ENCODE measurements around the gene TCL1B. TPM values are rescaled to one million over a fixed set of nuclear protein-coding genes. Genes with fewer than 3 reads are reported as not detected.
"Not testable (repeated sequence)": the region's sequence is repeated elsewhere in the genome, so short reads cannot be mapped to it uniquely, and the experiment has no call there.

TCL1B gene
- total and polyA plus RNA-seq, 11 donors, result not detected

DNA sequence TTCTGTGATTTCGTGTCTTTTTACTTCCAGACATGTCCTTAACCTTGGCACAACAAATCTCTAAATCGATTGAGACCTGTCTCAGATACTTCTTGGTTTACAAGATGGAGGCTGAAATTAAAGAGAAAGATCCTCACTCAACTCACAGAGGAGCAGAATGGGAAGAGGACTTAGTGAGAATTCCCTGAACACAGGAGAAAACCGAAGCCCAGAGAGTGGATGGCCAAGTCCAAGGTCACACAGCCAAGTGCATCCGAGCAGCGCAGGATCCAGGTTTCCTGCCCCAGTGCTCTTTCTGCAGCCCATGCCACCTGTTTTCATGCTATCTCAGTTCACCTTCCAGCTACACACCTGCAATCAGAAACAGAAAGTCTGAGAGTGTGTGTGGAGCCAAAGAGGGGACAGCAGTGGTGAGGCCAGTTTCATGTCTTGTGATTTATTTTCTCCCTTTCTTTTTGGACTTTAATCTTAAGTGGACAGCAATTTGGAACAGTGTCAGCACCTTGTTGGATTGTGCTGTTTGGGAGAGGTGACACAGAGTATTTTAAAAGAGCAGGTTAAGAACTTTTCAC, 22.9 kb upstream of the TCL1B start:
- TF ChIP-seq POLR2A (IDR thresholded peaks at IDR 0.05), result no peak
- TF ChIP-seq, protein P1, sequence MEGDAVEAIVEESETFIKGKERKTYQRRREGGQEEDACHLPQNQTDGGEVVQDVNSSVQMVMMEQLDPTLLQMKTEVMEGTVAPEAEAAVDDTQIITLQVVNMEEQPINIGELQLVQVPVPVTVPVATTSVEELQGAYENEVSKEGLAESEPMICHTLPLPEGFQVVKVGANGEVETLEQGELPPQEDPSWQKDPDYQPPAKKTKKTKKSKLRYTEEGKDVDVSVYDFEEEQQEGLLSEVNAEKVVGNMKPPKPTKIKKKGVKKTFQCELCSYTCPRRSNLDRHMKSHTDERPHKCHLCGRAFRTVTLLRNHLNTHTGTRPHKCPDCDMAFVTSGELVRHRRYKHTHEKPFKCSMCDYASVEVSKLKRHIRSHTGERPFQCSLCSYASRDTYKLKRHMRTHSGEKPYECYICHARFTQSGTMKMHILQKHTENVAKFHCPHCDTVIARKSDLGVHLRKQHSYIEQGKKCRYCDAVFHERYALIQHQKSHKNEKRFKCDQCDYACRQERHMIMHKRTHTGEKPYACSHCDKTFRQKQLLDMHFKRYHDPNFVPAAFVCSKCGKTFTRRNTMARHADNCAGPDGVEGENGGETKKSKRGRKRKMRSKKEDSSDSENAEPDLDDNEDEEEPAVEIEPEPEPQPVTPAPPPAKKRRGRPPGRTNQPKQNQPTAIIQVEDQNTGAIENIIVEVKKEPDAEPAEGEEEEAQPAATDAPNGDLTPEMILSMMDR (IDR thresholded peaks at IDR 0.05), result no peak
- intact Hi-C loops (cut with DNase I), result no loop called here

DNA sequence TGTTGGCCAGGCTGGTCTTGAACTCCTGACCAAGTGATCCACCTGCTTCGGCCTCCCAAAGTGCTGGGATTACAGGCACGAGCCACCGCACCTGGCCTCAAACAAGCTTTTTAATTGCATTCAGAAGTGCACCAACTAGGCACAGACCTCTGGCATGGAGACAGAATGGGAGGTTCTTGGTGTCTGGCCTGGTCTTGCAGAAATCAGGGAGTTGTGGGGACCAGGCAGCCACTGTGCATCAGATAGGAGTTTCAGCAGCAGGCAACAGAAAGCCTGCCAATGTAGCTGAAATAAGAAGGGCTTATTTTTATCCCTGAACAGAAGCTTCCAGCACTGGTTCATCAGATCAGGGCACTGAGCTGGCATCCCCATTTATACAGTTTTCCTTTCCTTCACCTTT, 22.2 kb upstream of the TCL1B start:
- peak in 1 of 4 donors; percentile 66 for ATAC-seq
- no peak for DNase-seq
- Histone ChIP-seq H3K4me3 (no peak overlapping the region), H3K9me3 (no peaks in the 10 kb centered on the region), H3K27ac (no peak overlapping the region), H3K36me3 (no peaks in the 10 kb centered on the region), H3K4me1 (peaks cover 0 to 6% (median 0%) of the 10 kb centered on the region in 12 donors), H3K27me3 (peaks cover 0 to 39% (median 13%) of the 10 kb centered on the region in 9 donors)
- no peak for TF ChIP-seq POLR2A (IDR thresholded peaks at IDR 0.05)
- TF ChIP-seq, protein P1 (IDR thresholded peaks at IDR 0.05), result no peak
- intact Hi-C loops (cut with DNase I), result no loop called here
- 82 to 87% (median 84%) methylated on average over 3 of the region's 3 CpGs for WGBS, 4 donors

More for the DNA sequence above, 22.9 kb upstream of the TCL1B start:
- Histone ChIP-seq H3K27me3 (peaks cover 0 to 39% (median 13%) of the 10 kb centered on the region in 9 donors), H3K4me1 (peaks cover 0 to 6% (median 0%) of the 10 kb centered on the region in 12 donors), H3K4me3 (no peak overlapping the region), H3K27ac (no peak overlapping the region), H3K36me3 (no peaks in the 10 kb centered on the region), H3K9me3 (no peaks in the 10 kb centered on the region)
- no peak for DNase-seq
- no peak for ATAC-seq
- 73 to 85% (median 76%) methylated on average over 5 of the region's 5 CpGs for WGBS, 4 donors

DNA sequence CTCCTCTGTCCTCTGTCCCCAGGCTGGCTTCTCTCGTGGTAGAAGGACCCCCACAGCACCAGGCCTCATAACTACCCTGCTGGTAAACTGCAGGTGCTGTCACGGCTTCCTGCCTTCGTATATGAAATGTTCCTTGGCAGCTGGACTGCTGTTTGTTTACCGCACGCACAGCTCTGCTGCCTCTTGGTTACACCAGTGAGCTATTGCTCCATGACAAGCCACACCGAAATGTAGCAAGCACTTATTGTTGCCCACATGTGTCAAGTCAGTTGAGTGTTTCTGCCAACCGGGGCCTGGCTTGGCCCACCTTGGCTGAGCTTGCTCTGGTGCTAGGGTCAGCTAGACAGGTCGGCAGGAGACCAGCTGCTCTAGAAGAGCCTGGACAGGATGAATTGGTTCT, 21.7 kb upstream of the TCL1B start:
- no peak for TF ChIP-seq POLR2A (IDR thresholded peaks at IDR 0.05)
- TF ChIP-seq, protein P1 (IDR thresholded peaks at IDR 0.05), result no peak
- DNase-seq (no peak), ATAC-seq (no peak)
- intact Hi-C loops (cut with DNase I), result no loop called here
- no peaks in the 10 kb centered on the region for H3K36me3 ChIP-seq
- H3K9me3 ChIP-seq, result no peaks in the 10 kb centered on the region
- H3K27ac ChIP-seq, result no peak overlapping the region
- H3K27me3 ChIP-seq, result peaks cover 0 to 38% (median 11%) of the 10 kb centered on the region in 9 donors
- H3K4me1 ChIP-seq, result peaks cover 0 to 6% (median 0%) of the 10 kb centered on the region in 12 donors
- 72 to 83% (median 78%) methylated on average over 3 to 8 of the region's 8 CpGs for WGBS, 4 donors
- H3K4me3 ChIP-seq, result no peak overlapping the region

DNA sequence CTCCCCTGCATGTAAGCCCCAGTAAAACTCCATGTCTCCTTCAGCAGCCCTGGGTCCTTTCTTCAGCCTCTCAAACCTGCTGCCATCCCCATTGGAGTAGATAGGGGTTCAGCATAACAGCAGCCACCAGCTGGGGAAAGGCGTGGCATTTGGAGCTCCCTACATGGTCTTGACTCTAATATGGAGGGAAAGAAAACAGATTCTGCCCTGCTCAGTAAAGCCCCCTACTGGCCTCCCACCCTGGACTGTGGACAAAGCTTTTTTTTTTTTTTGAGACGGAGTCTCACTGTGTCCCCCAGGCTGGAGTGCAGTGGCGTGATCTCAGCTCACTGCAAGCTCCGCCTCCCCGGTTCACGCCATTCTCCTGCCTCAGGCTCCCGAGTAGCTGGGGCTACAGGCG, 20.7 kb upstream of the TCL1B start:
- H3K4me1 ChIP-seq; H3K9me3 ChIP-seq; ATAC-seq; H3K36me3 ChIP-seq; H3K4me3 ChIP-seq; intact Hi-C loops (cut with DNase I); DNase-seq; H3K27ac ChIP-seq: not testable (repeated sequence)
- WGBS, 4 donors, result 48 to 53% (median 49%) methylated on average over 8 of the region's 8 CpGs
- peaks cover 0 to 37% (median 8%) of the 10 kb centered on the region in 9 donors for H3K27me3 ChIP-seq

DNA sequence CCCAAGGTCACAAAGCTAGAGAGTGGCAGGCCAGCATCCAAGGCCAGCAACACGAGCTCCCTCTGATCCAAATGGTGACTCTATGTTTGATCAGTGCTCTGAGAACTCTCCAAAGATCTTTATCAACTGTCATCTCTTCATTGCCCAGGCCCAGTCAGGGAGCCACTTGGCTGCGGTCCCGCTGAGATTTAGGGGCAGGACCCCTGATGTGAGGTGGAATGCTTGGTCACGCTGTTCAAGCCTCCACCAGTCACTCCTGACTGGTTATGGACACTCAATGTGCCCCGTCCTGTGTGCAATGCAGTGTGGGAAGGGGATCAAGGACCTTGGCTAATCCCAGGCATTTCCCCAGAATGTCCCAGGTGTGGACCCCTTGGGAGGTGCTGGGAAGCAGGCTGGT, 19.8 kb upstream of the TCL1B start:
- Histone ChIP-seq H3K27me3 (peaks cover 0 to 29% (median 5%) of the 10 kb centered on the region in 9 donors), H3K4me1 (peaks cover 0 to 6% (median 0%) of the 10 kb centered on the region in 12 donors), H3K36me3 (no peaks in the 10 kb centered on the region), H3K27ac (no peak overlapping the region), H3K9me3 (no peaks in the 10 kb centered on the region), H3K4me3 (no peak overlapping the region)
- ATAC-seq (no peak), DNase-seq (no peak)
- TF ChIP-seq, protein P1 (IDR thresholded peaks at IDR 0.05), result no peak
- TF ChIP-seq POLR2A (IDR thresholded peaks at IDR 0.05), result no peak
- intact Hi-C loops (cut with DNase I), result no loop called here
- 50 to 91% (median 66%) methylated on average over 2 to 5 of the region's 5 CpGs for WGBS, 4 donors
